MM.1S (cell line): ENCODE measurements around the gene FBXO22.

Experiments used
- EZH2 ChIP-seq: fragments of 300-600 bp; sonication (generic); optimal IDR thresholded peaks from 2 replicates; pipeline ENCODE3; 2017; ENCODE audit warnings: low read depth, mild to moderate bottlenecking, antibody characterized with exemption, low read length, mixed read lengths
- TF ChIP-seq, protein P1 (sequence below): fragments of 300-600 bp; sonication (generic); IDR thresholded peaks from 2 replicates; pipeline ENCODE4 v1.5.1; 2016; ENCODE audit warnings: antibody characterized with exemption, low read length, mixed read lengths

DNA sequence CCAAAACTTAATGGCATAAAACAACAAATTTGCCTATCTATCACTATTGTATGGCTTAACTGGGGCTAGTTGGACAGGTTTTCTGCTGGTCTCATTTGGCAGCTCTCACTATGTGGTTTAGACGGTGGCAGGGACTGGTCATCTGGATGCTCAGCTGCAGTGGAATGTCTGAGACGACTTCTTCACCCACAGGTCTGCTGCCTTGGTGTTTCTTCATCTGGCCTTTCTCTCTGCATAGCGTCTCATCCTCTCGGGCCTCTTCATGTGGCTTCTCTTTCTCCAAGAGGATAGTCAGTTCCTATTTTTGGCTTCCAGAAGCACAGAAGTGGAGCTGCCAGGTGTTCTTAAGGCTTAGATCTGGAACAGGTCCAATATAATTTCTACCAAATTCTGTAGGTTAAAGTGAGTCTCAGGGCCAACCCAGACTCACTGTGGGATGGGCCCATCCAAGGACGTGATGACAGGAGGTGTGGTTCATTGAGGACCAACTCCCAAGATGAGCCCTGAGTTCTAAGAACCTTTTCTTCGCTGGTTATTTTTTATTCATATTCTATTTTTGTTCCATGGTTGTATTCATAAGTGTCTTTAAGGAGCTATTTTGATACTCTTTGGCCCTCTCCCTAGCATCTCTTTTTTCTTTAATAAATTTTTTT, 41.8 kb upstream of the FBXO22 start:
- TF ChIP-seq EZH2, result no peak
- TF ChIP-seq, protein P1, sequence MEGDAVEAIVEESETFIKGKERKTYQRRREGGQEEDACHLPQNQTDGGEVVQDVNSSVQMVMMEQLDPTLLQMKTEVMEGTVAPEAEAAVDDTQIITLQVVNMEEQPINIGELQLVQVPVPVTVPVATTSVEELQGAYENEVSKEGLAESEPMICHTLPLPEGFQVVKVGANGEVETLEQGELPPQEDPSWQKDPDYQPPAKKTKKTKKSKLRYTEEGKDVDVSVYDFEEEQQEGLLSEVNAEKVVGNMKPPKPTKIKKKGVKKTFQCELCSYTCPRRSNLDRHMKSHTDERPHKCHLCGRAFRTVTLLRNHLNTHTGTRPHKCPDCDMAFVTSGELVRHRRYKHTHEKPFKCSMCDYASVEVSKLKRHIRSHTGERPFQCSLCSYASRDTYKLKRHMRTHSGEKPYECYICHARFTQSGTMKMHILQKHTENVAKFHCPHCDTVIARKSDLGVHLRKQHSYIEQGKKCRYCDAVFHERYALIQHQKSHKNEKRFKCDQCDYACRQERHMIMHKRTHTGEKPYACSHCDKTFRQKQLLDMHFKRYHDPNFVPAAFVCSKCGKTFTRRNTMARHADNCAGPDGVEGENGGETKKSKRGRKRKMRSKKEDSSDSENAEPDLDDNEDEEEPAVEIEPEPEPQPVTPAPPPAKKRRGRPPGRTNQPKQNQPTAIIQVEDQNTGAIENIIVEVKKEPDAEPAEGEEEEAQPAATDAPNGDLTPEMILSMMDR, result no peak
